ENCODE data around the gene FARSB.
"Not testable (repeated sequence)": the region's sequence is repeated elsewhere in the genome, so short reads cannot be mapped to it uniquely, and the experiment has no call there.

The FARSB gene

DNA sequence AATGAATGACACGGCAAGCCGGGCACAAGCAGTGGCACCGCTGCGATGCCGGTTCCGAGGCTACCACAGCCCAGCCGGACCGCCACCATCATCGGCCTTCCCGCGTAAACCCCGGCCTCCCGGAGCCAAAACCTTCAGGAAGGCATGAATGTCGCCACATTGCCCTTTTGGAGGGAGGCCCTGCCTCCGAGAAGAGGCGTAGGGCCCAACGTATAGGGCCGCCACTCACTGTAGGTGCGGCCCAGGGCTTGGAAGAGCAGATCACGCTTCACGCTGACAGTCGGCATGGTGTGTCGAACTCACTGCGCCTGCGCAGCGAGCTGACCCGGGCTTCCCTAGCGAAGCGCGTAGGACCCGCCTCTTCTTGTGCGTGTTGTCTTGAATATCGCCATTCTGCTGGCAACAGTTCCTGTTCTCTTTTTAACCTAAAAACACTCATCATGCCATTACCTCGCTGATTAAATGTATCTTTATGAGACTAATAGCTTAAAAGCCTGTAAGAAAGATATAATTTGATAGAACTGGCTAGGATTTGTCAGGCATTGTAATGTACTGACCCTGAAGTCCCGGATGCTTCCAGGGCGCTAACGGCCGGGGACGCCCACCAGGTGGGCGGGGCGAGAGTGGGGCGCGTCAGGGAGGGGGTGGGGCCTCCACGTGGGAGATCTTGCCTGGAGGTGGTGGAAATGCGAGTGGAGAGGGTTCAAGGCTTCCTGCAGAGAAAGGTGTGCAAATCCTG is at the start of gene FARSB:
Gene FARSB (minus strand): TSS at position 306 of the 739 bp plus-strand sequence. CDS start 19 bp downstream, at position 287.
- peak; percentile 90 for DNase-seq

DNA sequence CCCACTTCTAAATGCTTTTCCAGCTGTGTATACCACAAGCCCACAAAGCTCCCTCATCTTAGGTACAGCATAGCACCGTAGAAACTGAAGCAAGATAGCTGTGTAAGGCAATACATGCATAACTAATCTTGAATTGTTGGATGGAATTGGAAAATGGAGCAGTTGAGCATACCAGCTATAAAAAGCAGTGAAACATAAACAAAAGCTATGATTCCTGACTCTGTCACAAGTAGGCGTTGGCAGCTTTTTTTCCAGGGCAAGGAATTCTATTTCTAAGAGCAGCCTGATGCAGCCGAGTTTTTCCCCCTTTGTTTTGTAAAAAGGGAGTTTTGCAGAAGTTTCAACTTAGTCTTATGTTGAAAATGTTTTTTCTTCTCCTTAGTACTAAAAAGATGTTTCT is 48.0 kb upstream of the FARSB start:
- no peak for DNase-seq

DNA sequence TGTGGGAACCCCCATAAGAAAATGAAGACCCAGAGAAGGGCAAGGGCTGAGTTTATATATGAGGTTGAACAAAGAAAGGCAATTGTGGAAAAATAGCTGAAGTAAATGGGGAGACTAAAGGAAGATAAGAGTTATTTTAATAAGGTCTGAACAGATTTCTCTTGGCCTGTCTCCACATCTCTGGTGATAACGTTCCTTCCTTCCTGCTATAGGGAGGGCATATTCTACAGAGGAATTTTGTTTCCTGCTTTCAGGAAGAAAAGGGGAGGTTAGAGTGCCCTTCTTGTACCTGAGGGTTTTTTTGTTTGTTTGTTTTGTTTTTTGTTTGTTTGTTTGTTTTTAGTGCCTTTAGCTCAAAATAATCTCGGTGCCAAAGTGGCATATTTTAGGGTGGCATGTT is 47.2 kb upstream of the FARSB start:
- no peak for DNase-seq

DNA sequence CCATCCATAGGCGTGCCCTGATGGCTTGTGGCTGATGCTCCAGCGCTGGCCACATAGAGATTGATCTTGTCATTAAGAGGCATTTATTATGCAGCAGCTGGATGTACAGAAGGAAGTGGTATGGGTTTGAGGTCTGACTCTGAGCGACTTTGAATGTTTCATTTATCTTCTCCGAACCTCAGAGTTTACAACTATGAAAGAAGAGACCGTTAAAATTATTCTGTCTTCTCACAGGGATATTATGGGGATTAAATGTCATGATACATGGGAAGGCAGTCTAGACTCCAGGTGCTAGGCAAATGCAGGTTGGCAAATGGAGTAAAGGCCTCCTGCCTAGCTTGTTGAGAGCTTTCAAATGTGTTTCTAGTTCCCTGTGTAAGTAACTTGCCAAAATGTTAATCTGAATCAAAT is 45.8 kb upstream of the FARSB start:
- DNase-seq: no peak

DNA sequence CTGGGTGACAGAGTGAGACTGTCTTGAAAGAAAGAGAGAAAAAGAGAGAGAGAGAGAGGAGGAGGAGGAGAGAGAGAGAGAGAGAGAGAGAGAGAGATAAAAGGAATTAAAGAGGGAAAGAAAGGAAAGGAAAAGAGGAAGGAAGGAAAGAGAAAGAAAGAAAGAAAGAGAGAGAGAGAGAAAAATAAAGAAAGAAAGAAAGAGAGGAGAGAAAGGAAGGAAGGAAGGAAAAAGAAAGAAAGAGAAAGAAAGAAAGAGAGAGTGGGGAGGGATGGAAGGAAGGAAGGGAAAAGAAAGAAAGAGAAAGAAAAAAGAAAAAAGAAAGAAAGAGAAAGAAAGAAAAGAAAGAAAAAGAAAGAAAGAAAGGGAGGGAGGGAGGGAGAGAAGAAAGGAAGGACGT is 45.3 kb upstream of the FARSB start:
- DNase-seq: no peak

DNA sequence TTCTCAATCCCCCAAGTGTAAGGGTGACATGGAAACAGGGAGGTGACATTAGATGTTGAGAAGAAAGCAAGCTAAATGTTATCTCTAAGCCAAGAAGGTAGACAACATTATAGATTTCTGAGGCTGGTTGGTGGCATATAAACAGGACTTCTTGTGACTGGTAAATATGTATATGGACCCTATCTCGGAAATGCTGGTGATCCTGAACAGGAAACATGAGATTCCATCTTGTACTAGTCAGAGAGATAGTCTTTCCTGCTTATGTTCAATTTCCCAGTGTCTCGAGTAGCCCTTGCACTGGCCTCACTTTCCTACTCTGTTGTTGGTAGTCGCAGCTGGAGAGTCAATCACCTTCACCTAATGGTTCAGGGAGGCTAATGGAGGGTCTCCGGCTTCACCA is 42.4 kb upstream of the FARSB start:
- DNase-seq: no peak

DNA sequence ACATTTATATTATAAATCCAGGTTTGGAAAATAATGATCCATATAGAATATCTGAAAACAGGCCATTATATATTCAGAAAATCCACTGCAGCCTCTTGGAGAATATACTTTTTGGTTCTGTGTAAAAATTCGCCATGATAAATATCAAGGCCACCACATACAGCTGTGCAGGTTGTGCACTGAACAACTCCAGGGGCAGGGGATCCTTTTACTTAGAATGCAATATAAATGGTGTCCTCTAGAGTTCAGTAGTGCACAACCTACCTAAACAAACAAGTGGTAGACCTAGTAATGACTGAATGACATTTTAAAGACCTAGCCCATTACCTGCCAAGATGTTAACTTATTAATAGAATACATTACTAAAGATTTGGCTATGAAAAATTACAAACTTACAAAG is 37.9 kb upstream of the FARSB start:
- DNase-seq: no peak

DNA sequence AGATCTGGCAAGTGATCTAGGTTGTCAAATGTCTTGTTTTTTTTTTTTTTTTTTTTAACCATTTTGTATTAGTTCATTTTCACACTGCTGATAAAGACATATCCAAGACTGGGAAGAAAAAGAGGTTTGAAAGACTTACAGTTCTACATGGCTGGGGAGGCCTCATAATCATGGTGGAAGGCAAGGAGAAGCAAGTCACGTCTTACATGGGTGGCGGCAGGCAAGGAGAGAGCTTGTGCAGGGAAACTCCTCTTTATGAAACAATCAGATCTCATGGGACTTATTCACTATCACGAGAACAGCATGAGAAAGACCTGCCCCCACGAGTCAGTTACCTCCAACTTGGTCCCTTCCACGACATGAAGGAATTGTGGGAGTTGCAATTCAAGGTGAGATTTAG is 37.5 kb upstream of the FARSB start:
- not testable (repeated sequence) for DNase-seq

DNA sequence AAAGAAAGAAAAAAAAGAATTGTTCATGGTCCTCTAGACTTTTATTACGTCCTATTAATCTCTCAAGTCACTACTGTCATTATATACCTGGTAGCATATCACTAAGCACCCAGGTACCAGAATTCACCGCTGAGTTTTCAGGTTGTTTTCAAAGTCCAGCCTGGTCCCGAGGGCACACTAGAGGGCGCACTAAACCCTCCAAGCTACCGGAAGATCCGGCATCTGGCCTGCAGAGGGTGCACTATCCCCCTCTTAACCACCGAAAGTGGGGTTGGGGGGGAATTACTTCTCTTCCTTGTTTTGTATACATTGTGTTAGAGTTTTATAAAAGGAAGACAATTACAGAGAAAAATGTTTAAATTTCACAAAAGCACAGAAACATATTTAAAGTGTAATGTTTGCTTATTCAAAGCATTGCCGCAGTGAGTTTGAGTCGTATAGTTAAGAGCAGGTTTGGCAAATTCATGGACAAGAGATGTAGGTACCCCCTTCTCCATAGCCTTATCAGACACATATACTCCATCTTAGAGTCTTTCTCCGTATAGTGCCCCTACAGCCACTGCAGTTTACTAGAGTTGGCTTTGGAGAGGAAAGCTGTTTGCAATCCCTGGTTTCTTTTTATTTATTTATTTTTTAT is 34.8 kb upstream of the FARSB start:
- peak; percentile 71 for DNase-seq

DNA sequence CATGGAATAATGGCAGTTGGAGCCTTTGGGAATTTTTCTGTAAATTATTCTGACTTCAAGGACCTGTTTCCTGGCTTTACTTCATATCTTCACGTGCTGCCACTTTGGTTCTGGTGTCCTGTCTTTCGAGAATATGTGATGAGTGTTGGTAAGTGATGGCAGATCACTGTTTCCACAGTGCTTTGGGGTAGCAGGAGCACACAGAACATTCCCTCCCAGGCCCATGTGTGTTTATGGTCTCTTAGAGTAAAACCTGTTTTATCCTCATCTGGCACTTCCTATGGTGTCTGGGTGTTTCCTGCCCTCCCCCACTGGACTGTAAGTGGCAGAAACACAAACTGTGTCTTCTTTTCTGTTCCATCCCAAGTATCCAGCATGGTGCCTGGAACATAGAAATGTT is 33.4 kb upstream of the FARSB start:
- no peak for DNase-seq

DNA sequence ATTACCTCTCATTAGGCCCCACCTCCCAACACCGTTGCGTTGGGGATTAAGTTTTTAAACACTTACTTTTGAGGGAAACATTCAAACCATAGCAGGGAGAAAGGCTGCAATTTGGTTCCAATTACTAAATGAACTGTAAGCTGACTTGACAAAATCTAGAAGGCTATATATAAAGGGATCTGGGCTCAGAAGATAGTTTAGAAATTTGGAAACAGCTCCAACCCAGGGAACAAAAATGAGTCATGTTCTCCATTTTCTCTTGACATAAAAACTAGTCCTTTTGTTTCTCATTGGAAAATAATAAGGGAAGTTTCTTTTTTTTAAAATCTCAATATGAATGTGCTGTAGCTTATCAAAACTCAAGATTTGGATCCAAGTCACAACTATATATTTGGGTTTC is 33.0 kb upstream of the FARSB start:
- no peak for DNase-seq

DNA sequence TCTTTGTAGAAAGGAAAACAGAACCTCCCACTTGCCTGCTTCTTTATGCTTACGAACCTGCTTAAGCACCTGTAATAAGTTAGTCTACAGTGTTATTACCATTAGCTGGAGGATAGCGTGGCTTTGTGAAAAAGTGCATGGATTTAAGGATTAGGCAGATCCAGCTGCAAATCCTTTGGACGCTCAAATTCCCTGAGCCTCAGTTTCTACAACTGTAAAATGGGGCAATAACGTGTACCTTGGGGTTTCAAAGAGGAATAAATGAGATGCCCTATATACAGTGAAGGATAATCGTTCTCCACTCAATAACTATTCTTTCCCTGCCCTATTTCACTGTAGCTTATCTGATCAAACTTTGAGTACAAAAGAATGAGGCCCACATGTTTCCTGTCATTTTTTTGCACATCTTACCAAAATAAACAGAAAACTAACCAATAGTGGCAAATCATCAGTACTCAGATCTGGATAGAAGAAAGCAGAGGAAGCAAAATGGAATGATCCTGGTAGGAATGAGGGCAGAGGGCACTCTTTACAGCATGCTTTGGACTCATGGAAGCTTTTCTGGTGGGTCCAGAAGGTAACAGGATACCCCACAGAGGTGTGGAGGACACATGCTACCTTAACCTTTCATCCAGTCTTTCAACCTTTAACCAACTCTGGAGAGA is 30.3 kb upstream of the FARSB start:
- no peak for DNase-seq

DNA sequence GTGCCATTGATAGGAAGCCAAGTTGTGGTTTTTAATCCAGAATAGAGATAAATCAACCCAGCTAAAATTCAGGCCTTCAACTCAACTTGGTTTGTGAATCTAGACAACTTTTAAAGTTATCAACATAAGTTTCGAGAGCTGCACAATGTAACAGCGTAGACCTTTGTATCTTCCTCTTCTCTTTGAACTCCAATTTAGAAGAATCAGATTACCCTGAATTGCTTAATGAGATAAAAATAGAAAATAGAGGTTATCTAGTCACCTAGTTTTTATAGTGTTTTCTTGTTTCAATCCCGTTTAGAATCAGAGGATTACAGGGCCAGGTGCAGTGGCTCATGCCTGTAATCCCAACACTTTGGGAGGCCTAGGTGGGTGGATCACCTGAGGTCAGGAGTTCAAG is 27.9 kb upstream of the FARSB start:
- no peak for DNase-seq

DNA sequence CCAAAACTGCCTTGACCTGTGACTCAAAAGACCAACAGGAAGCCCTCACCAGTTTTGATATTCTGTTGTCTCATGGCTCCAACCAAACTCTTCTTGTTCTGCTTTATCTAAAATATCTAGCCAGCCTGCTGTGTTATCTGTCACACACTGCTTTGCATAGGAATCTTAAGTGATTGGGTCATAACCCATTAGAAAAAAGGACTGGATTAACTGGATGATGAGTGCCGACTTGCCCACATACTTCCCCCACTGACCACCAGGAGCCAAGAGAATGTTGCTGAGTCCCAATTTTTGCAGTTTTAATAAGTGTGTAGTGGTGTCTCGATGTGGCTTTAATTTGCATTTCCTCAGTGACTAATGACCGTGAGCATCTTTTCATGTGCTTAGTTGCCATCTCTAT is 22.1 kb upstream of the FARSB start:
- no peak for DNase-seq

DNA sequence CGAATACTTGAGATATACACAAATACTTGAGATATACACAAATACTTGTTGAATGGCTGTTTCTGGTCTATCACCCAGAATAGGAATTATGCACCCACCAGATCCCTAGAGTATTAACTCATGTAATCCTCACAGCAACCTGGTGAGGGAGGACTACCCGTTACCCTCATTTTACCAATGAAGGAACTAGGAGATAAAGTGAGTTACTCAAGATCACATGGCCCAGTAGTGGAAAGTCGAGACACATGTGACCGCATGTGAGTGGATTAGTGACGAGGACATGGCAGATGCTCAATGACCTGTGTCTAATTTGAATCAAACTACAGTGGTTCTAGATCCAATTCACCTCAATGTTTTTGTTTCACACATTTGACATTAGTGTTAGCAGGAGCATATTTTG is 18.0 kb upstream of the FARSB start:
- DNase-seq: no peak

DNA sequence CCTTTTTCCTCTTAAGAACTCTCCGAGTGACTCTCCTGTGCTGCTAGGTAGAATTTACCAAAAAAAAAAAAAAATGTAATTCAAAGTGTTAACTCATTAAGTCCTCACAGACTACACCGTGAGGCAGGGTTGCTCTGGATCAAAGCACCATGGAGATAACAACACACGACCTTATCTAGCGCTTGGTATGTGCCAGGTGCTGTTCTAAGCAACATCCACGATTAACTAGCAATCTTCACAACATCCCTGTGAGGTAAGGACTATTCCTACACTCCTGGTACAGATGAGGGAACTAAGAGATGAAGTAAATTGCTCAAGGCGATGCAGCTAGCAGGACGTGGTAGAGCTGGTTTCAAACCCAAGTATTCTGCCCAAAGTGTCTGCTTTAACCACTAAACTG is 17.4 kb upstream of the FARSB start:
- DNase-seq: no peak

DNA sequence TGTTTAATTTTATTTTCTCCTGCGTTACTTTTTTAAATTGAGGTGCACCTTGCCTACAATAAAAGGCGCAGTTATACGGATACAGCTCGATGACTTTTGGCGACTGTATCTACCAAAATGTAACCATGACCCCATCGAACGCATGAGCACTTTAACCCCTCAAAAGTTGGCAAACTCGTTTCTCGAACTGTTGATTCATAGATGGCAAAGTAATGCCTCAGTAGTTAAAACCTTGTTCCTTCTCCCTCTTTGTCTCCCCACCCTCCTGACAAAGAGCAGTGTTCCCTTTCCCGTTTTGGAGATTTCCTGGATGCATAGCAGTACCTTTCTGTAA is 16.1 kb upstream of the FARSB start:
- DNase-seq: no peak

DNA sequence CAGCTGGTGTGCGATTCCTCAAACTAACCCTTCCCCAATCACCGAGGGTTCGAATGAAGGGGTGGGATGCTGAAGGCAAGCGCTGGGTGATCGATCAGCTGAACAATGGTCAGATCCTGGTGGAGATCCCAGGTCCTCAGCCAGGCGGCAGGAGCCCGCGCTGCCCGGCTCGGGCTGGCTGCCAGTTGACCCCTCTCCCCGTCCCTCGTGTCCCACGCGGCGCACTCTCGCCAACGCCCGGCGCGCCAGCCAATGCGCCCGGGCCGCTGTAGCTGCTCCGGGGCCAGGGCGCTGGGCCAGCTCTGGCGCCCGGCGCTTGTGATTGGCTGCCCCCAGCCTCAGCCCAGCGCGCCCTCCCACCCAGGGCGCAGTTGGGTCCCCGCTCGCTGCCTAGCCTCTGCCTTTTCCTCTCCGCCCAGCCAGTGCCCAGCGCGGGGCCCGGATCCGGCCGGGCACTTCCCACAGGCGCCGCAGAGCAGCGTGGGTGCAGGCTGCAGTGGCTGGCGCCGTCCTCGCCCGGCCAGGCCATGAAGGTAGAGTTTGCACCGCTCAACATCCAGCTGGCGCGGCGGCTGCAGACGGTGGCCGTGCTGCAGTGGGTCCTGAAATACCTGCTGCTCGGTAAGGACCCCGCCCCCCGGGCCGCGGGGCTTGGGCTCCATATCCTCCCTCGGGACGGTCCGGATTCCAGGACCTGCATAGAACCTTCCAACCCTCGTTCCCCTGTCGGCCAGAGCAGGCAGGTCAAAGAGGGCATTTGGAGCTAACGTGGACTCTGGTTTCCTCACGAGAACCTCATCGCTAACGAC is 15.6 kb upstream of the FARSB start, which contains the start of gene MOGAT1:
Gene MOGAT1 (plus strand): TSS at position 400 of the 809 bp plus-strand sequence. CDS start 128 bp downstream, at position 528.
- no peak for DNase-seq

DNA sequence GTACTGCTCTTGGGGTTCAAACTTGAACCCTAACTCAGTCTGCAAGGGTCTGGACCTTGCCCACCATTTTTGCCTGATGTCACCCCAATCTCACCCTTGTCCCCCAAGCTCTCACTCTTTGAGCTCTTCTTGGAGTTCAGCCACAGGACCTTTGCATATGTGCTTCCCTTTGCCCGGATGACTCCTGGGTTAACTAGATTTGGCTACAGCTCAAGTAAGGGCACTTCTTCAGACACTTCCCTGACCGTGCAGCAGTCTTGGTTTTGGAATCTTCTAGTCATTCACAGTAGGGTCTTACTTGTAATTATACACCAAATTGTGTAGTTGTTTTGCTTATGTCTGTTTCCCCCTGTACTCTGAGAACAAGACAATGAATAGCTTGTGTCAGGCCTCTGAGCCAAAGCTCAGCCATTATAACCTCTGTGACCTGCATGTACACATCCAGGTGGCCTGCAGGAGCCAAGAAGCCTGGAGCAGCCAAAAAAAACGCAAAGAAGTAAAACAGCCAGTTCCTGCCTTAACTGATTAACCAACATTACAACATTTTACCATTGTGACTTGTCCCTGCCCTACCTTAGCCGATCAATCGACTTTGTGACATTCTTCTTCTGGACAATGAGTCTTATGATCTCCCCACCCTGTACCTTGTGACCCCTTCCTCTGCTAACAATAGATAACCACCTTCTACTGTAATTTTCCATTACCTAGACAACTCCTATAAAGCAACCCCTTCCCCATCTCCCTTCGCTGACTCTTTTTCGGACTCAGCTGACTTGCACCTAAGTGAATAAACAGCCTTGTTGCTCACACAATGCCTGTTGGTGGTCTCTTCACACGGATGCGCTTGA is 14.5 kb upstream of the FARSB start:
- no peak for DNase-seq

DNA sequence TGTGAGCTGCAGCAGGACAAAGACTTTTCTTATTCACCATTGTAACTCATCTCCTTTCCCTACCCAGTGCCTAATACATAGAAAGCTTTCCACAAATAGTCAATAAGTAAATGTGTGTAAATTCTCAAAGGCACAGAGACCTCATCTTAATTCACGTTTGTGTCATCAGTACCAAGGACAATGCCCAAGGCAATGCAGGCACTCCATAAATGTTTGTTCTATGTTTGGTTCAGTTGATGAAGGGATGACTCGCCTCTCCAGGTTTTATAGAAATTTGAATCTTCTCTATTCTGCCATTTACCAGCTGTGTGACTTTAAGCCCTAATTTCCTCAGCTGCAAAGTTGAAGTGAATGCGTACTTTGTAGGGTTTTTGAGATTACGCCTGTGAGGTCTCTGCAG is 13.5 kb upstream of the FARSB start:
- DNase-seq: no peak

DNA sequence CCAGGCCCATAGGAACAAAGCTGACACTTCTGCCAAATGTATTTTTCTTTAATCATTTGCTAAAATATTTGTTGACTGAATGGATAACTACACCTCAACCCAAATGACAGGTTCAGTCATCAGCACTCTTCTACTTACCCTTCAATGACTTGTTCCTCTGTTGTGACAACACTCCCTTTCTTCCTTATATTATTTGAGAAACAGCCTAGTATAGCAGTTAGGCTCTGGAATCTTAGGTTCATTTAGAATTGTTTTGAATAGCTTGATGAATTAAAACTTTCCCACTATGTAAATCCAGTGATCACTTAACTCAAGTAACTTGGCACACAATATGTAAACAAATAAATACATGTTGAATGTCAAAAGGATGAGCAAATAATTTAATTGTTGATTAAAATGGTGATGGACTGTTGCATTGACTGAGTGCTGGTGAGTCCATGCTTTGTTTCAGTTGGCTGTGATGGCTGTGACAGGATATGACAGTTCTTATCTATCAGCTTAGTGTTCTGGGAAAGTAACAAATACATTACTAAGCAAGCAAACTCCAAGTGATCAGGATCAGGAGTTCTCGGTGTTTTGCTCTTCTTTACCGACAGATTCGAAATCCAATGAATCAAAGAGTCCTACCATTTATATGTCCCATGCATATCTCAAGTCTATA is 12.7 kb upstream of the FARSB start:
- DNase-seq: no peak

DNA sequence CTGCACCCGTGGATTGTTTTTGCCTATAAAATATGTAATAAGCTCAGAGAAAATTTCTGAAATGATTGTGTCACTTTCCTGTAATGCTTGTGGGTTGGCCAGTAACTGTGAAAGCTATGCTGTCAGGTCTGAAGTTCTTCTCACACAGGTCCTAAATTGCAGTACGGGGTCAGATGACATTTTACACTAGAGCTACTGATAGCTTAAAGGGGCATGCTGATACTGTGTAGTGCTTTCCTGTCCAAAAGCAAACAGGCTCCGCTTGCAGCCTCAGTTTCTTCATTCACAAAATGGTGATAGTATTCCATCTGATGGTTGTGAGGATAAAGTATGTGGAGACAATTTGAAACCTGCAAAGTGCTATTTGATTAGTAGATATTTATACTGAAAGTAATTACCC is 7.6 kb upstream of the FARSB start:
- no peak for DNase-seq
